Breast epithelium (tissue), 3 donors: Measurements from ENCODE around the gene ACADS.

ENCODE experiments used
- CTCF ChIP-seq, 3 donors: fragments of 450-650 bp; IDR thresholded peaks; one replicate each; pipeline ENCODE4 v1.5.1; 2016 to 2017; ENCODE audit warnings: antibody characterized with exemption in 3 of 3, mild to moderate bottlenecking in 3 of 3, moderate library complexity in 3 of 3
- POLR2A ChIP-seq: fragments of 450-650 bp; IDR thresholded peaks from one replicate; pipeline ENCODE4 v1.6.1; 2016; ENCODE audit warnings: antibody characterized with exemption, mild to moderate bottlenecking, moderate library complexity
- POLR2AphosphoS5 ChIP-seq, 3 donors: sonication (generic); formaldehyde crosslinking; IDR thresholded peaks; one replicate each; pipeline ENCODE4 v1.6.1; 2017; ENCODE audit warnings: antibody characterized with exemption in 3 of 3

GRCh38 chr12:120713861-120714482 is 11.7 kb upstream of the ACADS start:
- TF ChIP-seq CTCF (IDR thresholded peaks at IDR 0.05) (peak in 2 of 3 donors; percentile 64 to 72), POLR2A (no peak), POLR2AphosphoS5 (IDR thresholded peaks at IDR 0.05) (no peak)
